ENCODE measurements around the gene SLC38A5. TPM values are rescaled to one million over a fixed set of nuclear protein-coding genes. Genes with fewer than 3 reads are reported as not detected.
"Not testable (repeated sequence)": the region's sequence is repeated elsewhere in the genome, so short reads cannot be mapped to it uniquely, and the experiment has no call there.

The SLC38A5 gene
- 12.9 and 14.7 TPM in 2 replicates for polyA plus RNA-seq (2014; cell fraction: cytosol; rRNA removed)
- 16.5 and 21.2 TPM in 2 replicates for polyA plus RNA-seq (2014; cell fraction: nucleus; rRNA removed)

GRCh38 chrX:48470110-48470832 is at the start of gene SLC38A5:
SLC38A5 (minus strand) TSS chrX:48470260; CDS start chrX:48467924, 2,336 bp downstream.
- no peak for DNase-seq (ENCODE audit: low spot score)

- not testable (repeated sequence) for DNase-seq (ENCODE audit: low spot score)
Observed at GRCh38 chrX:48519481-48519880, 49.4 kb upstream of the SLC38A5 start.

DNA sequence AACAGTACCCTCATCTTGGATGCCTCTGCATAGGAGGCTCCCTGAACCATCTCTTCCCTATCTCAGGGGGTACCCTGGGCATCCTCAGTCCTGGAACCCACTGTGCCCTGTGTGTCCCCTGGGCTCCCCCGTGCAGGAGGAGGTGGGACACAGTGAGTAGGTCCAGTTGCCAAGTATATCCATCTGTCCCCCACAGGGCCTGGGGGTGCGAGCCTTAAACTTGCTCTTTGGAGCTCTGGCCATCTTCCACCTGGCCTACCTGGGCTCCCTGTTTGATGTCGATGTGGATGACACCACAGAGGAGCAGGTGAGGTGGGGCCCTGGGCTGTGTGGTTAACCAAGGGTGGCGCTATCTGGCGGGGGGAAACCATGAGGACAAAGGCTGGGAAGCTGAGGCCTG is 46.9 kb upstream of the SLC38A5 start:
- no peak for DNase-seq (ENCODE audit: low spot score)

DNA sequence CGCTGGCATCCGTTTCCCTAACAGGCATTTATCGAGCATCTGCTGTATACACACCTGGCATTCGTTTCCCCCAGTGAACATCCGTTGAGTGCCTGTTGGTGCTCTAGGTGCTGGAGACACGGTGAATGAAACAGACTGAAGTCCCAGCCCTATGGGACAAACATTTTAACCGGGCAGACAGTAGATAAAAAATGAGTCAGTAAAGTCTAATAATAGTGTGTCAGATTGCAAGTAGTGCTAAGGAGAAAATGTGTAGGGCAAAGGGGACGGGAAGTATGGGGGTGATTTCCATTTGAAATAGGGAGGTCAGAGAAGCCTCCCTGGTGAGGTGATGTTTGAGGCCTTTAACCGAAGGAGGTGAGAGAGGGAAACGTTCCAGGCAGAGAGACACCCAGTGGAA is 46.2 kb upstream of the SLC38A5 start:
- DNase-seq (ENCODE audit: low spot score), result no peak

- DNase-seq (ENCODE audit: low spot score), result no peak
Observed at GRCh38 chrX:48515842-48516241, 45.8 kb upstream of the SLC38A5 start.

- DNase-seq (ENCODE audit: low spot score), result no peak
Observed at GRCh38 chrX:48514868-48515460, 44.9 kb upstream of the SLC38A5 start.

DNA sequence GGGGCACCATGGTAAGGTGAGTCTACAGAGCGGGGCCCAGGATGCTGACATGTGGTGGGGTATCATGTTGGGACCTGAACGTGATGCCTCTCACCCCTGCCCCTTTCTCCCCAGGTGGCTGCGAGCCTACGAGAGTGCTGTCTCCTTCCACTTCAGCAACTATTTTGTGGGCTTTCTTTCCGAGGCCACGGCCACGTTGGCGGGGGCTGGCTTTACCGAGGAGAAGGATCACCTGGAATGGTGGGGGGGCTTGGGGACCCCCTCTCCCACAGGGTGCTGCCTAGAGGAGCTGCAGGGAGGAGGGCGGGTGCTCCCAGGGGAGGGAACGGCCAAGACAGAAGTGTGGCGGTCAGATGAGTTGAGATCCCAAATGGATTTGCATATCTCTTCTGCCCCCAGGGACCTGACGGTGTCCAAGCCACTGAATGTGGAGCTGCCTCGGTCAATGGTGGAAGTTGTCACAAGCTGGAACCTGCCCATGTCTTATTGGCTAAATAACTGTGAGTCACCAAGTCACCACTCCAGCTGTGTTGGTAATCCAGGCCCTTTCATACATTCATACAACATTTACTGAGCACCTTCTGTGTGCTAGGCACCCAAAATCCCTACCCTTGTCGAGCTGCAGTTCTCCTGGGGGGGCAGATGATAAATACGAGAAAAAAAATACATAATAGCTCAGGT is 44.2 kb upstream of the SLC38A5 start:
- no peak for DNase-seq (ENCODE audit: low spot score)

DNA sequence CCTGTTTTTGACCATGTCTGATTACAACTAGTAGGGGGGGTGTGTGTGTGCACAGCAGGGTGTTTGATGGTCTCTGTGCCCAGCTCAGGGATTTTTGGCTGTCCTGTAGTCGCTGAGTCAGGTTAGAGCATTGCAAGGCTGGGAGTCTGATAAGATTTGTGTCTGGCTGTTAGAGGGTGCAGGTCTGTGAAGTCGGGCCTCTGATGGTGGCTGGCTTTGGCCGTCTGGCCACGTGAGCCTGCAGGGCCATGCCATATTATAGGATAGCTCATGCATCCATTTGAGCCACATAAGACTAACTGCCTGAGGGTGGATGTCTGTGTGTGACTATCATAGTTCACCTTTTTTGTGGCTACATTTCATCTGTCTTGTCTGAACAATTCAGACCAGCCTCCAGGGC is 43.6 kb upstream of the SLC38A5 start:
- DNase-seq (ENCODE audit: low spot score), result no peak

DNA sequence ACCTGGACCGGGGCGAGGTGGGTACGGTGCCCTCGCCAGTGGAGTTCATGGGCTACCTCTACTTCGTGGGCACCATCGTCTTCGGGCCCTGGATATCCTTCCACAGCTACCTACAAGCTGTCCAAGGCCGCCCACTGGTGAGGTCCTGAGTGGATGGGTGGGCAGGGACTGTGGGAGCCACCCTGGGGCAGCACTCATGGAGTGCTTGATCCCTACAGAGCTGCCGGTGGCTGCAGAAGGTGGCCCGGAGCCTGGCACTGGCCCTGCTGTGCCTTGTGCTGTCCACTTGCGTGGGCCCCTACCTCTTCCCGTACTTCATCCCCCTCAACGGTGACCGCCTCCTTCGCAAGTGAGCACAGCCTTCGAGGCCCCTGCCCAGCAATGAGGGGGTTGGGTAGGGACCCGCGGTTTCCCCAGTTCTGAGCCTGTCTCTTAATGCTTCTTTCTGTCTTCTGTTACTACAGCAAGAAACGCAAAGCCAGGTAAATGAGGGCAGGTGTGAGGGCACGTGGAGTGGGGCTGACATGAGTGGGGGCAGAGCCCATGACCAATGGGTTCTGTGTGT is 42.4 kb upstream of the SLC38A5 start:
- DNase-seq (ENCODE audit: low spot score), result no peak

DNA sequence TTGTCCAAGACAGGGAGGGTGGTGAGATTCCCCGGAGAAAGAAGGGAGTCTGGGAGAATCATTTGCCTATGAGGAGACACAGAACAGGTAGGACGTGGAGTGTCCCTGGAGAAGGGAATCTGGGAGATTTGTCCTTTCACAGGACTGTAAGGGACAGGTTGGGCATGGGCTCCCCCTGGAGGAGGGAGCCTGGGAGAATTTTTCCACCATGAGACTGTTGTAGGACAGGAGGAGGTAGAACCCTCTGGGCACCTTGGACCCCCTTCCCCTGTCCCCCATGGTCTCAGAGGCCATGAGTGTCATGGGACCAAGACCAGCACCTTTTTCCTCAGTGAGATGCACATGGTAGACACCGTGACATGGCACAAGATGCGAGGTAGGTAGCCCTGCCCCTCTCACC is 41.5 kb upstream of the SLC38A5 start:
- DNase-seq (ENCODE audit: low spot score), result no peak

GRCh38 chrX:48509619-48510018 is 39.6 kb upstream of the SLC38A5 start:
- DNase-seq (ENCODE audit: low spot score), result no peak

- no peak for DNase-seq (ENCODE audit: low spot score)
Observed at GRCh38 chrX:48509245-48509590, 39.2 kb upstream of the SLC38A5 start.

DNA sequence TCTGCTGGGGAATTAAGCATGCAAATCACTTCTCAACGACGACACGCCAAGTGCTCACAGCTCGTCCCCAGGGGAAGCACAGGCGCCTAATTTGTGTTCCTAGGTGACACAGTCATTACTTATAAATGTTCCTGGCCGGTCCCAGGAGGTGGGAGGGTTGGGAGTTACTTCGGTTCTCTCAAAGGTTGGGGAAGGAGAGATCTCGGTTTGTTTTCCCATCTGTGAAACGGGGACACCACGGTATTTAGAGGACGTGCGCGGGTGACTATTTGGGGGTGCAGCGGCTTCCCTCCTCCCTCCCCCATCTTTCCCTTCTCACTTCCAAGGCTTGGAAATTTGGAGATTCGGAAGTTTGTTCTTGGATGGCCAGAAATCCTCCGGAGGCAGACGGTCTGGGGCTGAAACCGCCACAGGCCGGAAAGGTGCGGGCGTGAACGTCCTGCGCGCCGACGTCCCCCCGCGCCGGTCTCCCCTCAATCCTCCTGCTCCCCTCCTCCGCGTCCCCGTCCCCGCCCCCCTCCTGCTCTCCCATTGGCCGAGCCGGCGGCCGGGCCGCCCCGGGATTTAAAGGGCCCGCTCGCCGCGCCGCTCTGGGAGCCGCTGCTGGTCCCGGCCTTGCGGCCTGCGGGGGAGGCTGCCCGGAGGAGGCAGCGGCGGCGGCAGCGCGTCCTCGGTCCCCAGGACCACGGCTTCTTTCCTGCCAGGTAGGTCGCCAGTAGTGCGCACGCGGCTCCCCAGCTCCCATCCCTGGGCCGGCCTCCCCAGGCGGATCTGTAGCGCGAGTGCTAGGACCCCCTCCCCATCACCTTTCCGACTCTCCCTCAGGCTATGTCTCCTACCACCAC is 38.6 kb upstream of the SLC38A5 start, which contains the start of gene PORCN:
Gene PORCN, plus strand, starts transcription at position 593 of the 845 bp plus-strand sequence. CDS start 829 bp downstream, outside the sequence.
- DNase-seq (ENCODE audit: low spot score), result peak; percentile 47

- no peak for DNase-seq (ENCODE audit: low spot score)
Observed at GRCh38 chrX:48507246-48507645, 37.2 kb upstream of the SLC38A5 start.

DNA sequence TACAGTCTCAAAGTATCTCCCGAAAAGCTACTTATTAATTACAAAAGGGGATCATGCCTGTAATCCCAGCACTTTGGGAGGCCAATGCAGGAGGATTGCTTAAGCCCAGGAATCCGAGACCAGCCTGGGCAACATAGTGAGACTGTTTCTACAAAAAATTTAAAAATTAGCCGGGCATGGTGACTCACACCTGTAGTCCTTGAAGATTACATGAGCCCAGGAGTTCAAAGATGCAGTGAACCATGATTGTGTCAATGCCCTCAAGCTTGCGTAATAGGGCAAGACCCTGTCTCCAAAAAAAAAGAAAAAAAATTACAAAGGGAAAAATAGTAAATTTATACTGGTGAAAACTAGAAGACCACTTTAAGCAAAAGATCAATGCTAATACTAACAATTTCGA is 35.4 kb upstream of the SLC38A5 start:
- DNase-seq (ENCODE audit: low spot score), result no peak

DNA sequence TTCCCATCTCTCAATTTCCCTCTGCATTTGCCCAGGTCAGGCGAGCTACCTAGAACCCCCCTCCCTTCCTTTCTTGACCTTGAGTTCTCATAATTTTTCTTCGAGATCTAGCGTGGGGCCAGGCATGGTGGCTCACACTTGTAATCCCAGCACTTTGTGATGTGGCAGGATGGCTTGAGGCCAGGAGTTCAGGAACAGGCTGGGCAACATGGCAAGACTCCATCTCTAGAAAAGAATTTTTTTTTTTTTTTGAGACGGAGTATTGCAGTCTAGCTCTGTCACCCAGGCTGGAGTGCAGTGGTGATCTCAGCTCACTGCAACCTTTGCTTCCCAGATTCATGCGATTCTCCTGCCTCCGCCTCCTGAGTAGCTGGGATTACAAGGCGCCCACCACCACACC is 34.2 kb upstream of the SLC38A5 start:
- DNase-seq (ENCODE audit: low spot score), result no peak

- no peak for DNase-seq (ENCODE audit: low spot score)
Observed at GRCh38 chrX:48498374-48498809, 28.3 kb upstream of the SLC38A5 start.

DNA sequence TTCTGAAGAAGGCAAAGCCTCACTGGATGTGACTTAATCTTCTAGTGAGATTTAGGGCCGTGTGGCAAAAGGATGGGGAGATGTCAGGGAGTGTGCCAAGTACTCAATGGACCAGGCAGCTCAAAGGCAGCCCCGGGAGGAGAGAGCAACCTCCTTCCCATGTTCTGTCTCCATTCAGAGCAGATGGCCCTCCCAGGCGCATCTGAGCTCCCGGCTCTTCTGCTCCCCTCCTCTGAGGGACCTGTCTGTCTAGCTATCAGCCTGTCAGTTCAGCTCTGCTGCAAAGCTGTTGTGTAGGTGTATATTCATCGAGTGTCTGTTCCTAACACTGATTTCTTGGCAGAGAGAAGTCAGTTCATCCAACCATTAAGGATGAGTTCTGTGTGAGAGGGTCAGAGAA is 27.8 kb upstream of the SLC38A5 start:
- no peak for DNase-seq (ENCODE audit: low spot score)

DNA sequence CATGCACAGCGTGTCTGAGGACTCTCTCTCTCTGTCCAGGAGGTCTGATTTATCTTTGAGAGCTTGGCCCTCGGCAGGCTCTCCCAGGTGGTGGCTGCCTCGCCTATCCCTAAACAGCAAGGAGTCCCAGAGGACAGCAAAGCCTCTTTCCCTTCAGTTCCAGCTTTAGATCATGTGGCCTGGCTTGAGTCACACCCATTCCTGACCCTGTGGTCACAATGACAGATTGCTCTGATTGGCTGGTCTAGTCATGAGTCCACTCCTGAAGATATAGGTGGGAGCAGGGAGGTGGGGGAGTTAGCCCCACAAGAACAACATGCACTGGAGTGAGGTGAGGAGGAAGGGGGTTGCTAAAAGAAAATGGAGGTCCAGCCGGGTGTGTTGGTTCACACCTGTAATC is 26.6 kb upstream of the SLC38A5 start:
- DNase-seq (ENCODE audit: low spot score), result no peak

- DNase-seq (ENCODE audit: low spot score), result peak; percentile 57
Observed at GRCh38 chrX:48493890-48494364, 23.9 kb upstream of the SLC38A5 start.

GRCh38 chrX:48492293-48492910 is 22.3 kb upstream of the SLC38A5 start:
- DNase-seq (ENCODE audit: low spot score), result no peak

All from SK-N-DZ (cell line).